Activated CD4-positive, alpha-beta T cell treated with anti-CD3 and anti-CD28 coated beads, Interleukin-2, amount 50 U/mL, for 24 hours (primary cell): ENCODE measurements around the gene STAT5A.
"Not testable (repeated sequence)": the region's sequence is repeated elsewhere in the genome, so short reads cannot be mapped to it uniquely, and the experiment has no call there.

Source experiments
- DNase-seq, 2 donors: peaks; one replicate each; pipeline ENCODE4 v3.0.0-alpha.2; 2020; ENCODE audit warnings: low read depth in 1 of 2, low spot score in 1 of 2

Gene STAT5A

GRCh38 chr17:42283241-42284023, 4.9 kb upstream of the STAT5A start:
- DNase-seq, result no peak

- DNase-seq, result no peak
Observed at GRCh38 chr17:42284024-42284369, 4.3 kb upstream of the STAT5A start.

GRCh38 chr17:42284566-42284965, 3.7 kb upstream of the STAT5A start:
- no peak for DNase-seq

- DNase-seq, result no peak
Observed at GRCh38 chr17:42285346-42286050, 2.8 kb upstream of the STAT5A start.

- no peak for DNase-seq
Observed at GRCh38 chr17:42286411-42287221, 1.7 kb upstream of the STAT5A start.

GRCh38 chr17:42287305-42287976, 857 bp upstream of the STAT5A start:
- no peak for DNase-seq

GRCh38 chr17:42288803-42289610, 709 bp downstream of the STAT5A start:
- peak in 1 of 2 donors; percentile 47 for DNase-seq

- peak in 1 of 2 donors; percentile 66 for DNase-seq
Observed at GRCh38 chr17:42289611-42290181, 1.4 kb downstream of the STAT5A start.

- DNase-seq, result no peak
Observed at GRCh38 chr17:42290577-42290976, 2.3 kb downstream of the STAT5A start.

- DNase-seq, result no peak
Observed at GRCh38 chr17:42291129-42291528, 2.8 kb downstream of the STAT5A start.

GRCh38 chr17:42294469-42295398, 6.4 kb downstream of the STAT5A start:
- DNase-seq, result no peak

GRCh38 chr17:42296012-42296411, 7.7 kb downstream of the STAT5A start:
- DNase-seq, result no peak

GRCh38 chr17:42297775-42298174, 9.5 kb downstream of the STAT5A start:
- DNase-seq, result not testable (repeated sequence)

- not testable (repeated sequence) for DNase-seq
Observed at GRCh38 chr17:42299361-42299760, 11.1 kb downstream of the STAT5A start.

- DNase-seq, result not testable (repeated sequence)
Observed at GRCh38 chr17:42299913-42300312, 11.6 kb downstream of the STAT5A start.

GRCh38 chr17:42301022-42301421, 12.7 kb downstream of the STAT5A start:
- DNase-seq, result no peak

GRCh38 chr17:42303694-42304093, 15.4 kb downstream of the STAT5A start:
- DNase-seq, result no peak

GRCh38 chr17:42304187-42305030, 16.1 kb downstream of the STAT5A start:
- DNase-seq, result no peak
